Measurements from ENCODE around the gene FOXO1.
"Not testable (repeated sequence)": the region's sequence is repeated elsewhere in the genome, so short reads cannot be mapped to it uniquely, and the experiment has no call there.

The FOXO1 gene

DNA sequence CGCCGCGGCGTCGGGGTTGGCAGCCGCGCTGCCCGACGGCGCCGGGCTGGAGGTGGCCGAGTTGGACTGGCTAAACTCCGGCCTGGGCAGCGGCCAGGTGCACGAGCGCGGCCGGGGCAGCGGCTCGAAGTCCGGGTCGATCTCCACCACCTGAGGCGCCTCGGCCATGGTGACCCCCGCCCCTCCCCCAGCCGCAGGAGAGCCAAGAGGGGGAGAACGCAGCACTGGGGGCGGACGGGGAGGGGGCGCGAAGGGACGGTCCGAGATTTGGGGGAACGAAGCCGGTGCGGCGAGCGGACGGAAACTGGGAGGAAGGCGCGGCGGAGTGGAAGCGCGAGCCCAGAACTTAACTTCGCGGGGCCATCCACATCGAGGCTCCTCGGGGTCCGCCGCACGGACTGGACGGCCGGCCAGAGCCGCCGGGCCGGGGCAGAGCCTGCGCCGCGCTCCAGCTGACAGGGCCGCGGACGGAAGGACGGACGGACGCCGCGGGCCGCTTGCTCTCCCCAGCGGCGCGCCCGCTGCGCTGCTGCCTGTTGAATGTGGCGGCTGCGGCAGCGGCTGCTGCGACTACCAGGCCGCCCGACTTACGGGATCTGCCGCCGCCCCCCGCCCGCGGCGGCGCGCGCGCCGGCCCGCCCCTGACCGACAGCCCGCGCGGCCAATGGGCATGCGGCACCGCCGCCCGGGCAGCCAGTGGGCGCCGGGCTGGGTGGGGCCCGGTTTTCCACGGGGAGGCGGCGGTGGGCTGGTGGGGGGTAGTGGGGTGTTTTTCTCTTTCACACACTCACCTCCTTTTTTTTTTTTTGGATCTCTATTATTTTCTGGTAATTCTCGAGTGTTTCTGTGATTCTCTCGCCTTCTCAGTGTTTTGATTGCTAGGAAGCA is at the start of gene FOXO1:
Gene FOXO1 (minus strand): TSS at position 597 of the 888 bp plus-strand sequence. CDS start 429 bp downstream, at position 168.
- DNase-seq = peak; percentile 92

DNA sequence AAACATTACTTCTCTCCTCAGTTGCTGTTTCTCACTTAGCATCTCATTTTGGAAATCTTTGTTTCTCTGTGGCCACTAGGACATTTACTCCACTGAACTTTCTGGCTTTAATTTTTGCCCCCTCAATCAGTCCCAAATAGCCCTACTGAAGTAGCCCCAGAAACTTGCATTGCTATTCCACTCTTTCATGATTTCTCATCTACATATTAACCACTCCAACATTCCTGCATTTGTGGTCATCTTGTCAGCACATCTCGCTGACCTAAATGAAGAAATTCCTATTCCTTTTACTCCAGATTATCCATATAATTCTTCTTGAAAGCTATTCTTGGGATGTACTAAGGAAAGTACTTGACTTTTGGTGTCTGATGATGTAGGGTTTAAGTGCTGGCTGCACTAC is 48.0 kb upstream of the FOXO1 start:
- not testable (repeated sequence) for DNase-seq

DNA sequence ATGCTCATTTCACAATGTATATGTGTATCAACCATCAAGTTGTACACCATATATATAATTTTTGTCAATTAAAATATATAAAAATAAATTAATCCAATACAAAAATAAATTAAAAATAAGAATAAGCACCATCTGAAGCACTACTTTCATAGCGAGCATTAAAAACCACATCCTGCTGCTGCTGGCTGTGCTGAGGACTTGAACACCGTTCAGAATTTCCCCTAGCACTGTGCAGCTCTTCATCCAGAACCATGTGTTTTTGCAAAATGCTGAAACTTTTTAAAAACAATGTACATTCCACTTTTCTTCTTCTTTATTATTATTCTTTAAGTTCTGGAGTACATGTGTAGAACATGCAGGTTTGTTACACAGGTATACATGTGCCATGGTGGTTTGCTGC is 40.0 kb upstream of the FOXO1 start:
- peak; percentile 9 for DNase-seq

DNA sequence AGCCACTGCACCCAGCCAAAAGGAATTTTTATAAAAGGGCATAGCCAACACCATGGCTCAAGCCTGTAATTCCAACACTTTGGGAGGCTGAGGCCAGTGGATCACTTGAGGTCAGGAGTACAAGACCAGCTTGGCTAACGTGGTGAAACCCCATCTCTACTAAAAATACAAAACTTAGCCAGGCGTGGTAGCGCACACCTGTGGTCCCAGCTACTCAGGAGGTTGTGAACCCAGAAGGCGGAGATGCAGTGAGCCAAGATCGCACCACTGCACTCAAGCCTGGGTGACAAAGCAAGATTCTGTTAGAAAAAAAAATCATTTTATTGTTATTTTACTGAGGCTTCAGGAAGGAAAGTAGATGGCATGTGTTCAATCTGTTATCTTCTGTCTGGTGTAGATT is 31.3 kb upstream of the FOXO1 start:
- no peak for DNase-seq

DNA sequence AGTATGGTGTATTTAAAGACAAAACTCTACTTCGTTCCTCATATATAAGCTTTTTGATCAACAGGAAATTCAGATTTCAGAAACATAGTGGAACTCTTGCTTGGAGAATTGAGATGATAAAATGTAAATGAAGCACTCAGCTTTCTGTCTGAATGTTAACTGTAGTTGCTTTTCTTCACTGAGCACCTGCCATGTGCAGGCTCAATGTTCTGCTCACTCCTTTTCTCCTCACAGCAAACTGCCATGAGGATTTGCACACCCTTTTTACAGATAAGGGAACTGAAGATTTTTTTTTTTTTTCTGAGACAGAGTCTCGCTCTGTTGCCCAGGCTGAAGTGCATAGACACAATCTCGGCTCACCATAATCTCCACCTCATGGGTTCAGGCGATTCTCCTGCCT is 28.0 kb upstream of the FOXO1 start:
- no peak for DNase-seq

DNA sequence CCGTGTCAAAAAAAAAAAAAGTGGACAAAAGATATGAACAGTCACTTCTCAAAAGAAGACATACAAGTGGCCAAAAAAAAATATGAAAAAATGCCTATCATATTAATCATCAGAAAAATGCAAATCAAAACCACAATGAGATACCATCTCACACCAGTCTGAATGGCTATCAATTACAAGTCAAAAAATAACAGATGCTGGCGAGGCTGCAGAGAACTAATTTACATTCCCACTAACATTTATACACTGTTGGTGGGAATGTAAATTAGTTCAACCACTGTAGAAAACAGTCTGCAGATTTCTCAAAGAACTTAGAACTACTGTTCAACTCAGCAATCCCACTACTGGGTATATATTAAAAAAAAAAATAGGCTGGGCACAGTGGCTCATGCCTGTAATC is 26.5 kb upstream of the FOXO1 start:
- no peak for DNase-seq

DNA sequence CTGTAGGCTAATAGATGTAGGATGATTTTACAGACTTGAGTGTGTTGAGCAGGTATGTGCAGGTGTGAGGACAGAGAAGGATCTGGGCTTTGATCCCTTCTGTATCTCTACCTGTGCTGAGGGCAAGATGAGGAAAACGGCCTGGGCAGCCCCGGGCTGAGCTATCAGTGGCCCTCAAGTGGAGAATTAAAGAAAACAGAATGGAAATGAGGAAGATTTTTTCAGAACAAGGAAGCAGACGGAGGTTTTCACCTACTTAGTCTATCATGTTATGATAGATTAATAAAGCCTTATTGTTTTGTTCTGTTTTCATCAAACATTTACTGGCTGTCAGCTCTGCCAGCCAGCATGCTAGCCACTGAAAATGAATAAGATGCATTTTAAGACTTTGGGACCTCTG is 22.3 kb upstream of the FOXO1 start:
- no peak for DNase-seq

DNA sequence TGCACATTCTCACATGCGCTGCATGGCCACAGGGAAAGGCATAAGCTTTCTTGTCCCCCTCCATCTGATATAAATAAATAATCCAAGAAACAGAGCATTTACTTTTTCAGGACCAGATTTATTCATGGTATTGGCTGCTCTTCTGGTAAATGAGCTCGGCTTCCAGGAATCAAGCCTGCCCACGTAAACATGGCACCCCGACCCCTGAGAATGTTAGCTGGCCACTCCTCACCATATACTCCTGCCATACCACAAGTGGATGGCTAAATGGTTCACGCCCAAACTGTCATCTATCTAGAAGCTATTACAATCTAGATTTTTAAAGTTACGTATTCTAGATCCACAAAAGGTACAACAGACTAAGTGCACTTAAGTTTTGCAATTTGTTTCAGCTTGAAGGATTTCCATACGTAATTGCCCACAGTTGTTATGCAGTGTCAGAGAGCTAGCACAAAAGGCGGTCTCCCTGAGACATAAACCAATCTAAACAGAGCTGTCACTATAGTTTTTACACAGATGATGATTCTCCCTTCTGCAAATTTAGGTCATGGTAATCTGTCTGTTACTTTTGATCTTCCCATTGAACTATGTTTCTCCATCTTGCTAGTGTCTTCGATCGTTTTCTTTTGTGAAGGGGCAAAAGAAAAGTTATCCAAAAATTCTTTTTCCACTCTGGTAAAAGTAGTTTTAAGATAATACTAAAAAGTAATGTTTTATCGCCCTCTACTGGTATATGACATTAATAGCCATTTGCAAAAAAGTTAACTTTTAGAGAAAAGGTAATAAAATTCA is 16.2 kb upstream of the FOXO1 start:
- DNase-seq = peak; percentile 36

DNA sequence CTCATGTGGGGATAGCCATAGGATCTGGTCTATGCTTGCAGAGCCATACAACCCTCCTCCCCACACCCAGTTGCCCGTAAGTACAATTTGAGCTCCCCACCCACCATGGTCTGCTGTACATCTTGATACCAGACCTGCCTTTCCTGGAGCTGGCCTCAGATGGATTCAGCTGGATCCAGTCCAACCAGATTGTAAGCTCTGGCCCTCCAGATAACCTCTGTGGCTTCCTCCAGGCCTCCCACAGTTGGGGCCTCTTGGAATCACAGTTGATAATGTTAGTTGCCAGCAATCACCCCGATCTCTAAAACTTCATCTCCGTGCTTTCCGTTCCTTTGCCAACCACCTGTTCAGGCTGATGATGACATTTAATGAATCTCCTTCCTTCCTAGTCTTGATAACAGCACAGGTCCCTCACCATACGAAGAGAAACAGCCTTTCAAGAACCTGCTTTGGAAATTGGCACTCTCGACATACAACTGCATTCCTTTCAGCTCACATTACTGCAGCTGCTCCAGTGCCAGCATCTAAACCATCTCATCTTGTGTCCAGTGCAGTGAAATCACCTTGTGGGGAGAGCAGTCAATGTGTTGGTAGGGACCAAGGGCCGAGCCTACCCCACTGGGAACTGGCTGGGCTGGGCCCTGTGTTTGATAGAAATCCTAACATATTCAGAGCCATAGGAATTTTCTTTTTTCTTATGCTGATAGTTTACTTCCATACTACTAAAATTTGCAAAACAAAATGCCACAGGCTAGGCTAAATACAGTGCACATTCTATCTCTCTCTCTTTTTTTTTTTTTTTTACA is 15.1 kb upstream of the FOXO1 start:
- DNase-seq = no peak

DNA sequence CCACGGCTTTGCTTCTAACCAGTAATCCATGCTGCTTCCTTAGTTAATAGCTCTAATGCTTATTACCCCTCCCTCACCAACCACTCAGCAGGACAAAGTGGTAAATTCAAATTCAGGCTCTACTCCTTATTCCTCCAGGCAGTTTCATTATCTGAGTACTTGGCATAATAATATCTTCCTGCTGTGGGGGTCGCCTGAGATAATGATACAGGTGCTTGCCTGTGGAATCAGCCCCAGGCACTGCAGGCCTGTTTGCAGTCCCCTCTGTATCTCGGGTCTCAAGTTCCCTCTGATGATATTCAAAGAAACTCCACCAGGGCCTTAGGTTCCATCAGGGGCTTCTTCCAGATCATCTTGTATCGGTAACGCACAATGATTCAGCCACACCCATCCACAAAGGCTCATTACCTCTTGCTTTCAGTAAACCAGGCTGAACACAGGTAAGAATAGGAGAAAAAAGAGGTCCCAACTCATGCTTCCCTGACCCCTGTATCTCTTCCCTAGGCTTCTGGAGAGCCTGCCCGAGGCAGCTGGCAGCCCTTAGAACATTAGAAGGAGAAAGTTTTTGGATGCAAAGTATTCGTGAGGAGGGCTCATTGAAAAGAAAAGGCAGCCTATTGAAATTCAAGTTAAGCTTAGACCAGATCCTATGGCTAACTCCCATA is 14.3 kb upstream of the FOXO1 start:
- DNase-seq = no peak

DNA sequence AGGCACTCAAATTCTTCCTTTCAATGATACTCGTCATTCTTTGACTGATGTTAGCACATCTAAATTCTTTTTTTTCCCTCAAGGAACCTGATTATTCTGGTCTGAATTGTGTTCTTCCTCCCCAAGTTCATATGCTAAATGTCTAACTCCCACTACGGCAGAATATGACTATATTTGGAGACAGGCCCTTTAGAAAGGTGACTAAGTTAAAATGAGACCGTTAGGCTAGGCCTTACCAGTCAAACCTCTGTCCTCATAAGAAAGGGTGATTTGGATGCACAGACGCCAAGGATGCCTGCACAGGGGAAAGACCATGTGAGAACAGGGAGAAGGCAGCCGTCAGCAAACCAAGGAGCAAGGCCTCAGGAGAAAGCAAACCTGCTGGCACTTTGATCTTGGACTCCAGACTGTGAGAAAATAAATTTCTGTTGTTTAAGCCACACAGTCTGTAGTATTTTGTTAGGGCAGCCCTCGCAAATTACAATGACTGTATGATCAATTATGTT is 13.1 kb upstream of the FOXO1 start:
- DNase-seq = no peak

DNA sequence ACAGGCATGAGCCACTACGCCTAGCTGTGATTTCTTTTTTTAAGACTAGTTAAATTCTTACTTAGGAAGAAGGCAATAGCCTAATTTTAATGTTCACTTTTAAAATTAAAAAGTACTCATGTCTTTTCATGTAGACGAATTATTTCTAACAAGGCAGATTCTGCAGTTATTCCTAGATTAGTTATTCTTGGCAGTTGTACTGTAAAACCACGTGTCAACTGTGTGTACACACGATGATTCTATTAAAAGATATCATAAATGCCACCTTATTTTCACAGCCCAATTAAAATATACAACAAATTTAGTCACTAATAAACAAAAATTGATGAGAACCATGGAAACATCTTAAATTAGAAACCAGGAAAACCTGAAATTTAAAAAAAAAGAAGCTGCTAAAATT is 10.6 kb upstream of the FOXO1 start:
- no peak for DNase-seq

DNA sequence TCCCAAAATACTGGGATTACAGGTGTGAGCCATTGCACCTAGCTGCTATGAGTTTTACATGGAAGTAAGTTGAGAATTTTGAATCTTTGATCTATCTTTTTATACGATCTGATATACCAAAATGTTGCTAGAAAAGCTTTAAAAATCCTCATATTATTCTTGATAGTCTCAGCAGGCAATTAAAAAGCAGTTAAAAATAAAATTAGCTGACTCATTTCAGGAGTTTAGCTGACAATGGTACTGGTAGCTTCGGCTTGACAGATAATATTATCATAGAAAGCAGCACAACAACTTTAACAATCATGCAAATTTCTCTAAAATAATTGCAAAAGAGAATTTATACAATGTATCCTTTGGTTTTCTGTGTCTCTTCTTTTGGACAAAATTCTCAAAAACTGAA is 9.6 kb upstream of the FOXO1 start:
- no peak for DNase-seq

DNA sequence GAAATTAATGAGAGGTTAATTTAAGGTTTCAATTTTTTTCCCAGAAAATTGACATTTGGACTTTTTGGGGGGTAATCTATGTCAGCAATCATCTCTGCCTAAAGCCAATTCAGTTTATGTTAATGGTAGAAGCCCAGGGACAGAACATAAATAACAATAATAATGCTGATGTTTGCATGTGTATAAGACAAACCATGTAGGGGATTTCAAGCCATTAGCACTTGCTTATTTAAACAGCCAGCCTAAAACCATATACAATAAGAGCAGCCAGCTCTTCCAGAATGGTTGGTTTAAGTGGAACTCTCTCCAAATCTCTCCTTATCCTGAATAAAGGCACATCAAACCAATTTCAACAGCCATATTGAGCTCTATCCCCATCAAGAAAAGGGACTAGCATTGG is 7.0 kb upstream of the FOXO1 start:
- DNase-seq = no peak

DNA sequence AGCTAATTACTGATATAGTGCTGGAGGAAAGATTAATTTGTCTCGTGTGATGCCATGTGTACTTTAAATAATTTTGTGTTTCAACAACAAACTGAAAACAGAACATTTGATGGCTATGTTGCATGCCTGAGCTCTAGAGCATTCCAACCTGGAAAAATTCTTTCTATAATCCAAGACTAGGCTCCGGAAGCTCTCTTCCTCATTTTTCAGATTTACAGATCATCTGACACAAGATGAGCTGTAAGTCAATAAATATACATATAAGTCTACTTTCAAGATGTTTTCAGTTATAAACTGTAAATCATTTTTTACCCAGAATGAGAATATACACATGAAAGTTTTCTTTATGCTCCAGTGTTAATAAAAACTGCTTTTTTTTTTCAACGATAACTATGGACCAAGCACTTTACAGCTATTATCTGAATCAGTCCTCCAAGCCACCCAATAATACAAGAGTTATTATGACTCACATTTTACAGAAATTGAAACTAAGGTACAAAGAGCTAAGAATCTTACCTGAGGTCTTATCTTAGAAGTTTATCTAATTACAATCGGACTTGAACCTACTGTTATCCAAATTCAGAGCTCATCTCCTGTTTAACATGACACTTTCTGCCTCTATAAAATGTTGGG is 6.4 kb upstream of the FOXO1 start:
- DNase-seq = no peak

DNA sequence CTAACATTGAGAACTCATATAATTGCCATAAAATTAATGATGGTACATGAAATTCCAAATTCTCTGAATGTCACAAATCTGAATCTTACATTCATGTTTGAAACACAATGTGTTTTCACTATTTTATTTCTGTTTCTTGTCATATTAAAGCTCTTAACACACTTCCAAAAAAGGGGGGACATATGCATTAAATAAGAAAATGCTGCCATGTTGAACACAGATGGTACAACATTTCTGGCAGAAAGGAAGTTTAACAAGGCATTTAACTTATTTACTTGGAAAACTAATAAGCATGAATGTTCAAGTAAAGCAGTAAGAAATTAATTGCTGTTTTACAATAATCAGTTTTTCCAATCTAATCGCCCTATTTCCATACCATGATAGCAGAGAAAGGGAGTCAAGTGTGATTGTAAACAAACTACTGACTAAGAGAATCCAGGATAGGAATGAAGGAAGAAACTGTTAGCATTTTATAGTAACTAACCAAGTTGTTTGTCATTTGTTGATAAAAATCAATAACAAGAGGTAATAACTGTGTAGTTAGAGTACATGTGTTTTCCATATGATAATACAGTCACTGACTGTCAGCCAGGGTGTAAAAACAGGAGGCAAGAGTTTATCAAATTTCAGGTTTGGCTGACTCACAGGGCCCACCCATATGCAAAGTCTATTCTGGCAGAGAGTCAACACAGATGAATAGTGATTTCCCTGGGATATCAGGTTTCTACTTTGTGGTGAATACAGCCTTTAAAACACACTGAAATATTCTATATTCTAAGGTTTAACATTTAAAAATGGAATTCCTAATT is 5.7 kb upstream of the FOXO1 start:
- DNase-seq = no peak

DNA sequence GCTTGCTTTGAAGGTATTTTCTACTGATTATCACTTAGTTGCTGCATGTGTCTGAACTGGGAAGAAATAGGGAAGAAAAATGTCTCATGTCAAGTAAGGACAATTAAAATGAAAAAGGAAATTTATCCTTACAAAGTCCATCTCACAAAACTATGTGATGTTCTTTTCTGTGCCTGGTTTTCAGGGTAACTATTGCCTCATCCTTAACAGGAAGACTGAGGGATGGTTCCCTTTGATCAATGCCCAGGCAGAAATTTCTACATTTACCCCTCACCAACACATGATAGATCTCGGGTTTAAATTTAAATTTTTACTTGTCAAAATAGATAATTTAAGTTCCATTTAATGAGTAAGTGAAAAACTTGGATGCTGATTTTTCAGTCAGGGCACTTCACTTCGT is 3.9 kb upstream of the FOXO1 start:
- no peak for DNase-seq

DNA sequence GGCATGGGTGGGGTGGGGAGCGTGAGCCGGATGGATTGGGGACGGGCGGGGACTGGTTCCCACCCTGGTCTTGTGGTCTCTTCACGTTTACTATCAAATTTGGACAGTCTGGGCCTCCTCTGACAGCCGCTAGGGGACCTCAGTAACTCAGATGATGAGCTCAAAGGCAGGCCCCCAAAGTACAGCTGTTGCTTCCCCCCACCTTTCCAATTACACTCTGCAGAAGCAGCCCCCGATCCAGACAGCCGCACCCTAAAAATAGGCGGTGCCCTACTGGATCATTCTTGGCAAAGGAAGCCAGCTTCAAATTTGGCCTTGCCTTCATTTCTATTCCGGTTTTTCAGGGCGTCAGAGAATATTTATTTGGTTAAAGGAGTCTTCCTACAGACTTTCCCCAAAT is 1.9 kb upstream of the FOXO1 start:
- DNase-seq = peak; percentile 66

DNA sequence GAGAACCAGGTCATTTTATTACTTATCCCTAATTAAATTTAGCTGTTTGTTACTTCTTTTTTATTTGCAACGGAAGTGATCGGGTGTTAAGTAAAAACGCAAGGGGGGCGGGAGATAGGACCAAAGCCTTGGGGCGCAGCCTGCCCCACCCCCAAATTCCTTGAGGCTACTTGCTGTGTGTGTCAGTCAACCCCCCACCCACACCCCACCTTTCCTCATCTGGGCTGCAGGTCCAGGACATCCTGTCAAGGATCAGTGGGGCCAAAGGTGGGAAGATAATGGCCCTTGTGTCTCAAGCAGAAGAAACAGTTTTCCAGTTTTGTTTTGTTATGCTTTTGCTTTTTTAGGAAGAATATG is 1.2 kb upstream of the FOXO1 start:
- DNase-seq = peak; percentile 25

DNA sequence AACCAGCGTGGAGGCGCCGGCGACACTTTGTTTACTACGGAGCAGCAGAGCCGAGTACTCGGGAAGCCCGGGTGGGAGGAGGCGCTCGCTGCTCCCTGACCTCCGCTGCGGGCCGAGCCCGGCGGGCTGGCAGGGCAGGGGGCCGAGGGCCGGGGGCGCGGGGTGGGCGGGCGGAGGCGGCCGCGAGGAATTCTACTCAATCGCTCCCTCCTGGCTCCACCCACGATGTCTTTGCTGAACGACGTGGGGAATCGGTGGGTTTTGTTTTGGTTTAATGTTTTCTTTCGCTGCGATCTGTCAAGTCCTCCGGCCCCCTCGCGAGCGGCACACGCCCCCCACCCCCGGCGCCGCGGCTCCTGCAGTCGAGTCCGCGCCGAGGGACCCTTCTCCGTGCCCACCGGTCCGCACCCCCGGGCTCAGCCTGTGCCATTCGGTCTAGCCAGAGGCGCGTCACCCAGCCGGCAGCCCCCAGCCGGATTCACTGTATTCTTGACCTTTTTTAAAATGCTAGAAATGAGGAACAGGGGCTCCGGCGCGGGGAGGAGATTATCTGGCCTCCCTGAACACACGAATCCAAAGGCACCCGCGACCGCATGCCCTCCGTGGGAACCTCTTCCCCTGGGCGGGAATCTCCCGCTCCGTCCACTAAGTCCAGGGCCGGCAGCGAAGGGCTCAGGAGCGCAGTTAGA is 636 bp upstream of the FOXO1 start:
- no peak for DNase-seq

All from CD4-positive, alpha-beta T cell treated with Interleukin-10 for 1 hour (primary cell).